Naive thymus-derived CD4-positive, alpha-beta T cell (primary cell): ENCODE measurements around the gene APBA2. TPM values are rescaled to one million over a fixed set of nuclear protein-coding genes. Genes with fewer than 3 reads are reported as not detected.
A peak's percentile ranks its signal among the peaks of the same experiment; 100 is the strongest.

Experiments
- ATAC-seq: fragments of 150-1000 bp; cut with Tn5 transposase; 2 replicates; pipeline ENCODE4 v1.10.0; 2021; ENCODE audit warnings: mild to moderate bottlenecking, moderate library complexity
- CTCF ChIA-PET: fragments of 350-600 bp; sonication (Branson Sonifier 250); formaldehyde crosslinking; loops from one replicate; lab custom pipeline; 2021; ENCODE audit warnings: antibody characterized with exemption; lab: Charles Lee
- POLR2A ChIA-PET: fragments of 350-600 bp; sonication (Branson Sonifier 250); formaldehyde crosslinking; loops from one replicate; lab custom pipeline; 2021; ENCODE audit warnings: antibody characterized with exemption, inconsistent platforms; lab: Charles Lee
- DNase-seq, 9 donors: peaks; one replicate each; pipeline versions ENCODE4 v3.0.0 to v3.0.0-alpha.2; 2020 to 2022; ENCODE audit warnings: mixed read lengths in 1 of 9
- H3K27ac ChIP-seq: one replicate; pipeline ENCODE4 v1.7.0; 2013; ENCODE audit warnings: mild to moderate bottlenecking, low read depth, low read length, moderate library complexity
- H3K27me3 ChIP-seq, 2 donors: one replicate each; pipeline ENCODE4 v1.7.0; 2013; ENCODE audit warnings: low read length in 2 of 2, mild to moderate bottlenecking in 2 of 2, moderate library complexity in 2 of 2; ENCODE audit not compliant: control insufficient read depth in 2 of 2, insufficient read depth in 2 of 2
- H3K36me3 ChIP-seq, 3 experiments: 1 replicate in 2 of 3; 2 replicates in 1 of 3; pipeline ENCODE4 v1.7.0; 2013; ENCODE audit warnings: low read length in 3 of 3, mild to moderate bottlenecking in 3 of 3, moderate library complexity in 1 of 3; ENCODE audit not compliant: insufficient read depth in 3 of 3, control insufficient read depth in 2 of 3
- H3K4me1 ChIP-seq, 2 donors: one replicate each; pipeline ENCODE4 v1.7.0; 2013; ENCODE audit warnings: low read length in 2 of 2, mild to moderate bottlenecking in 2 of 2, moderate library complexity in 1 of 2; ENCODE audit not compliant: control insufficient read depth in 2 of 2, insufficient read depth in 2 of 2
- H3K4me3 ChIP-seq: 2 replicates; pipeline ENCODE4 v1.7.0; 2013; ENCODE audit warnings: mild to moderate bottlenecking, low read length
- H3K9me3 ChIP-seq, 3 experiments: 1 replicate in 2 of 3; 2 replicates in 1 of 3; pipeline ENCODE4 v1.7.0; 2013; ENCODE audit warnings: low read length in 3 of 3; ENCODE audit not compliant: control insufficient read depth in 2 of 3
- H3K27ac Mint-ChIP-seq, 9 donors: one replicate each; pipeline ENCODE4 v1.8.0; 2020 to 2022; ENCODE audit warnings: mixed read lengths in 9 of 9, mild to moderate bottlenecking in 8 of 9, moderate library complexity in 5 of 9, inconsistent platforms in 2 of 9
- H3K27me3 Mint-ChIP-seq, 5 donors: one replicate each; pipeline ENCODE4 v1.8.0; 2021 to 2022; ENCODE audit warnings: mixed read lengths in 5 of 5, mild to moderate bottlenecking in 1 of 5
- H3K36me3 Mint-ChIP-seq, 5 donors: one replicate each; pipeline ENCODE4 v1.8.0; 2020 to 2022; ENCODE audit warnings: mixed read lengths in 5 of 5, mild to moderate bottlenecking in 3 of 5, inconsistent platforms in 1 of 5
- H3K4me1 Mint-ChIP-seq, 7 donors: one replicate each; pipeline ENCODE4 v1.8.0; 2020 to 2022; ENCODE audit warnings: mixed read lengths in 7 of 7, mild to moderate bottlenecking in 3 of 7, inconsistent platforms in 1 of 7
- H3K4me3 Mint-ChIP-seq, 10 donors: one replicate each; pipeline ENCODE4 v1.8.0; 2020 to 2022; ENCODE audit warnings: mild to moderate bottlenecking in 10 of 10, mixed read lengths in 10 of 10, moderate library complexity in 6 of 10, inconsistent platforms in 2 of 10
- H3K9me3 Mint-ChIP-seq, 11 donors: one replicate each; pipeline ENCODE4 v1.8.0; 2020 to 2022; ENCODE audit warnings: mixed read lengths in 11 of 11, mild to moderate bottlenecking in 4 of 11, inconsistent platforms in 1 of 11, moderate library complexity in 1 of 11
- intact Hi-C, 2 donors: fragments of 100-400 bp; cut with micrococcal nuclease; formaldehyde crosslinking; loops; one replicate each; pipeline ENCODE4 v1.15.1; 2023
- polyA plus RNA-seq, 2 donors: library from polyadenylated mRNA; unstranded; fragments of 300-500 nt; fragmentation: Illumina TruSeq; gene quantifications; one replicate each; pipeline ENCODE4 v1.2.3, GENCODE V29; 2021
- total RNA-seq, 6 experiments: library from RNA in 5 of 6; stranded (reverse) in 5 of 6; gene quantifications; 1 replicate in 5 of 6; 2 replicates in 1 of 6; pipeline ENCODE4 v1.2.3 and lab custom pipeline; 2021 to 2026

APBA2 gene
- total and polyA plus RNA-seq, 7 experiments from 2014 or later: 7.7 to 139 (median 110) TPM

DNA sequence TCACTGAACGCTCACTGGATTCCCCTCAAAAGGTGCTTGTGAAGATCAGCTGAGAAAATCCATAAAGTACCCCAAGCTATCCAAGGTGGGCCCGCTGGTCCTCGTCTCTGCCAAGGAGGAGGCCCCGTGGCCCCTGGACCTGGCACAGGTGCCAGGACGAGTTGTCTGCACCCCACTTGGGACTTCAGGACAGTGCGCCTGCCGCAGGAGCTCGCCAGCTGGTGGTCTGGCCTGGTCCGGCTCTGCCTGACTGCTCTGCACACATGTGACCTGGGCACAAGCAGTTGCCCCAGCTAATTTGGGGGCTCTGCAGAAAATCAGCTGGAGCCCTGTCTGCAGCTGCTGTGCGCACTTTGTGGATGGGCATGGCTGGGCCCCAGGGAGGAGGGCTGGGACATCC lies 224.0 kb downstream of the APBA2 start:
- peaks cover 0 to 18% (median 6%) of the 10 kb centered on the region in 5 donors for H3K36me3 Mint-ChIP-seq
- H3K4me3 Mint-ChIP-seq: no peak overlapping the region
- no peak overlapping the region for H3K27ac Mint-ChIP-seq
- Histone ChIP-seq H3K36me3 (peaks cover 0 to 62% (median 16%) of the 10 kb centered on the region in 3 experiments), H3K4me1 (peaks cover 0 to 3% of the 10 kb centered on the region in 2 donors), H3K9me3 (no peaks in the 10 kb centered on the region), H3K4me3 (no peak overlapping the region), H3K27ac (no peak overlapping the region), H3K27me3 (no peaks in the 10 kb centered on the region)
- ATAC-seq (no peak), DNase-seq (no peak)
- intact Hi-C loops: no loop called here
- ChIA-PET CTCF (interaction anchor here (0.5 kb wide), 1 partner anchor 198 kb away, joined by 3 read pairs; no protein-coding TSS in a partner anchor), POLR2A (interaction anchor here (0.6 kb wide), 1 partner anchor 191 kb away, joined by 3 read pairs; no protein-coding TSS in a partner anchor)
- H3K9me3 Mint-ChIP-seq: peaks cover 0 to 2% (median 0%) of the 10 kb centered on the region in 11 donors
- H3K4me1 Mint-ChIP-seq: peaks cover 3 to 16% (median 10%) of the 10 kb centered on the region in 7 donors
- H3K27me3 Mint-ChIP-seq: peaks cover 0 to 7% (median 0%) of the 10 kb centered on the region in 5 donors

DNA sequence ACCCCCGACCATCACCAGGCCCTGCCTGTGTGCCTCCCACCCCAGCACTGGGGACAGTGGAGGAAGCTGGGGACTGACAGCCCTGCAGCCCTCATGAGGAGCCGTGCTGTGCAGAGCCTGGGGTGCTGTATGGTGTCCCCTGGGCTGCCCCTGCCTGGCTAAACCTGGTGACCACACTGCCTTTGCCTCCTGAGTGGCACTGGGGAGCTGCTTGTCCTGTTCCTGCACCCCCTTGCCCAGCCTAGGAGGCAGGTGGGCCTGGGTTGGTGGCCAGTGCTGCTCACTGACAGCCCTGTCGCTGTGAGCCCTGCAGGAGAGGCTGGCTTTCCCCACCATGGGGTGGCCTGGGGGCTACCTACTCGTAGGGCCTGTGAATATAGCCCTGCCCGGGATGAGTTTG lies 224.4 kb downstream of the APBA2 start:
- DNase-seq (no peak), ATAC-seq (no peak)
- peaks cover 0 to 8% (median 0%) of the 10 kb centered on the region in 5 donors for H3K27me3 Mint-ChIP-seq
- Histone ChIP-seq H3K27ac (no peak overlapping the region), H3K27me3 (no peaks in the 10 kb centered on the region), H3K9me3 (no peaks in the 10 kb centered on the region), H3K4me1 (peaks cover 0 to 6% of the 10 kb centered on the region in 2 donors), H3K4me3 (no peak overlapping the region), H3K36me3 (peaks cover 0 to 57% (median 16%) of the 10 kb centered on the region in 3 experiments)
- intact Hi-C loops: no loop called here
- H3K4me1 Mint-ChIP-seq: peaks cover 3 to 18% (median 12%) of the 10 kb centered on the region in 7 donors
- ChIA-PET POLR2A (interaction anchor here (0.6 kb wide), 1 partner anchor 191 kb away, joined by 3 read pairs; no protein-coding TSS in a partner anchor), CTCF (interaction anchor here (0.5 kb wide), 1 partner anchor 199 kb away, joined by 3 read pairs; no protein-coding TSS in a partner anchor)
- H3K4me3 Mint-ChIP-seq: no peak overlapping the region
- no peak overlapping the region for H3K27ac Mint-ChIP-seq
- H3K36me3 Mint-ChIP-seq: peaks cover 0 to 16% (median 6%) of the 10 kb centered on the region in 5 donors
- H3K9me3 Mint-ChIP-seq: peaks cover 0 to 2% (median 0%) of the 10 kb centered on the region in 11 donors

DNA sequence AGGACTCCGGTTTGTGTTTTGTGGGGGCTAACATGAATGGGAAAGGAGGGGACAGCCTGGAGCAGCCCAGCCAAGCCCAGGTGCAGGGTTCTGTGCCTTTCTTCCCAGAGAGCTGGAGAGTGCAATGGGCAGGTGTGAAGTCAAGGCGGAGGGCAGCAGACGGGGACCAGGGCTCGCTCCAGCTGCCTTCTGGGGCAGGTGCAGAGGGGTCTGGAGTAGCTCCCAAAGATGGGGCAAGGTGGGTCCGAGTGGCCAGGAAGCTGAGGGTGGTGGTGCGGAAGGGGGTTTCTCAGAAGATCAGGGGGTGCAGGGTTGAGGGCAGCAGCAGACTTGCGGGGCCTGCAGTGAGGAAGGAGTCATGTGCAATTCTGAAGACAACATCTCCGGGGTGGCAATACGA lies 225.0 kb downstream of the APBA2 start:
- Mint-ChIP-seq H3K9me3 (peaks cover 0 to 2% (median 0%) of the 10 kb centered on the region in 11 donors), H3K36me3 (peaks cover 0 to 11% (median 3%) of the 10 kb centered on the region in 5 donors), H3K27me3 (peaks cover 0 to 8% (median 0%) of the 10 kb centered on the region in 5 donors), H3K27ac (peak overlapping the region in 4 of 9 donors; percentile 22 to 57 (median 46)), H3K4me1 (peaks cover 3 to 22% (median 12%) of the 10 kb centered on the region in 7 donors), H3K4me3 (no peak overlapping the region)
- intact Hi-C loops: no loop called here
- no peak overlapping the region for H3K4me3 ChIP-seq
- peaks cover 0 to 6% of the 10 kb centered on the region in 2 donors for H3K4me1 ChIP-seq
- H3K36me3 ChIP-seq: peaks cover 0 to 52% (median 16%) of the 10 kb centered on the region in 3 experiments
- POLR2A ChIA-PET: no interaction called here
- CTCF ChIA-PET: no interaction called here
- H3K27me3 ChIP-seq: no peaks in the 10 kb centered on the region
- no peaks in the 10 kb centered on the region for H3K9me3 ChIP-seq
- DNase-seq (no peak), ATAC-seq (no peak)
- H3K27ac ChIP-seq: no peak overlapping the region

DNA sequence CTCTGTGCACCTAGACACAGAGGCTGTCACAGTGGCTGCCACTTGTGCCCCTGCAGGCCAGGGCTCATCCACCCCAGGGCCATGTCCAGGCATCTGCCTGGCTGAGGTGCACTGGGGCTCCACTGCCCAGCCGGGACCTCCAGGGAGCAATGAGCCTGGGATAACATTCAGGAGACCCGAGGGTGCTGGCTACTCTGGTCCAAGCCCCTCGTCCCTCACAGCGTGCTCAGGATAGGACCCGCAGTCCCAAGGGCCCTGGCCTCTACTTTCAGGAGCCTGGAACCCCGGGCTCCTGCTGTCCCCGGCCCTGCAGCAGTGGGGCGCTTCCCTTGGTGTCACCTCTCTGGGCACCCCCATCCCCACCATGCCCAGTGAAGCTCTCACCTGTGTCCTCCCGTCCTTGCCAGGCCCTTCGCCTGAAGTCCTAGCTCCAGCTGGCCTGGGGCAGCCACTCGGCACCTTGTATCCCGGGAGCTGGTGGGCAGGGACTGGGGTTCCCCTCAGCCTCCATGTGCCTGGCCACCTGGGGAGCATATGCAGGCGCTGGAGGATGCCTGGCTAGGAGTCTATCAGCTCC lies 226.0 kb downstream of the APBA2 start:
- intact Hi-C loops: no loop called here

DNA sequence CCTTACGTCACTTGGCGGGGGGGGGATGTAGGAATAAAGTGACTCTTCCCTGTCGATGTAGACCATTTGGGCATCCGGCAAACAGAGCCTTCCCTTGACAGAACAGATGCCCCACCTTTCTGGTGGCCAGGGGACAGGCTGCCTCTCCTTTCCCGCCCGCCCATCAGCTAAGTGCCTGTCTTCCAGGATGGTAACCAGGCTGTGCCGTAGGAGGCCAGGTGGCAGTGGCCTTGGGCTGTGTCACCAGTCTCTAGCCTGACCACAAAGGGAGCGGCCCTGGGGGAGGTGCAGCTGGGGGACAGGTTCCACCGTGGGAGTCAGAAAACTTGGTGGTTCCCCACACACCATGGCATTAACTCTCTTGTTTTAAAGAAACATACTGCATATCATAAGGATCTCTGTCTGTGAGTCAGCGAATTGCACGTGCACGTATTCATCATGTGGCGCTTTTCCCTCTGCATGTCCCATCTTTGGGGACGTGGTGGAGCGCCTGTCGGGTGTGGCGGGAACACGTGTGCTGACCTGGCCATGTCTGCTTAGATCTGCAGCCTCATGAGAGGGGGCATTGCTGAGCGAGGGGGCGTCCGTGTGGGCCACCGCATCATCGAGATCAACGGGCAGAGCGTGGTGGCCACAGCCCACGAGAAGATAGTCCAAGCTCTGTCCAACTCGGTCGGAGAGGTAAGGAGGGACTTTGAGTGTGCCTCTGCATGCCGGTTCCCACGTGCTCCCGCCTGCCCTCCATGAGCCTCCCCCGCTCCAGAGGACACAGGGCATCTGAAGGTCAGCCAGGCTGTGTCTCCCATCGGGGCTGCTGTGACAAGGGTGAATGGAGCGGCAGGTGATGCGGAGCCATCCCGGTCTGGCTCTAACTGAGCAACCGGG lies 227.8 kb downstream of the APBA2 start:
- Histone ChIP-seq H3K27me3 (no peaks in the 10 kb centered on the region), H3K9me3 (no peaks in the 10 kb centered on the region), H3K4me3 (no peak overlapping the region), H3K27ac (no peak overlapping the region), H3K36me3 (peaks cover 0 to 23% (median 6%) of the 10 kb centered on the region in 3 experiments), H3K4me1 (peaks cover 0 to 6% of the 10 kb centered on the region in 2 donors)
- H3K36me3 Mint-ChIP-seq: peaks cover 0 to 7% (median 0%) of the 10 kb centered on the region in 5 donors
- ATAC-seq: no peak
- H3K27me3 Mint-ChIP-seq: peaks cover 0 to 8% (median 0%) of the 10 kb centered on the region in 5 donors
- intact Hi-C loops: no loop called here
- peak overlapping the region in 5 of 10 donors; percentile 4 to 85 (median 54) for H3K4me3 Mint-ChIP-seq
- POLR2A ChIA-PET: no interaction called here
- CTCF ChIA-PET: no interaction called here
- H3K9me3 Mint-ChIP-seq: peaks cover 0 to 2% (median 0%) of the 10 kb centered on the region in 11 donors
- no peak for DNase-seq
- H3K4me1 Mint-ChIP-seq: peaks cover 3 to 22% (median 12%) of the 10 kb centered on the region in 7 donors
- H3K27ac Mint-ChIP-seq: peak overlapping the region in 8 of 9 donors; percentile 2 to 86 (median 56)

More for the DNA sequence above, 226.0 kb downstream of the APBA2 start:
- Mint-ChIP-seq H3K4me1 (peaks cover 3 to 22% (median 12%) of the 10 kb centered on the region in 7 donors), H3K27me3 (peaks cover 0 to 8% (median 0%) of the 10 kb centered on the region in 5 donors), H3K27ac (peak overlapping the region in 1 of 9 donors; percentile 36), H3K36me3 (peaks cover 0 to 7% (median 0%) of the 10 kb centered on the region in 5 donors), H3K9me3 (peaks cover 0 to 2% (median 0%) of the 10 kb centered on the region in 11 donors), H3K4me3 (peak overlapping the region in 1 of 10 donors; percentile 38)
- H3K27me3 ChIP-seq: no peaks in the 10 kb centered on the region
- H3K4me1 ChIP-seq: peaks cover 0 to 6% of the 10 kb centered on the region in 2 donors
- DNase-seq (no peak), ATAC-seq (no peak)
- no peak overlapping the region for H3K27ac ChIP-seq
- CTCF ChIA-PET: no interaction called here
- POLR2A ChIA-PET: no interaction called here
- peaks cover 0 to 41% (median 16%) of the 10 kb centered on the region in 3 experiments for H3K36me3 ChIP-seq
- H3K4me3 ChIP-seq: no peak overlapping the region
- H3K9me3 ChIP-seq: no peaks in the 10 kb centered on the region
